H1 (cell line): ENCODE data around the gene FADS2. TPM values are rescaled to one million over a fixed set of nuclear protein-coding genes. Genes with fewer than 3 reads are reported as not detected.

Experiments used
- CTCF ChIA-PET: fragments of 300-600 bp; sonication (Branson Sonifier 250); formaldehyde crosslinking; loops from one replicate; lab custom pipeline; 2021; ENCODE audit not compliant: partially characterized antibody; lab: Charles Lee
- POLR2A ChIA-PET: fragments of 300-600 bp; sonication (Branson Sonifier 250); formaldehyde crosslinking; loops from one replicate; lab custom pipeline; 2021; ENCODE audit warnings: inconsistent platforms; ENCODE audit not compliant: partially characterized antibody; lab: Charles Lee
- DNase-seq, 2 experiments: peaks; one replicate each; pipeline versions ENCODE4 v3.0.0 to v3.0.0-alpha.2; 2010 to 2022; ENCODE audit warnings: low spot score in 2 of 2, low read depth in 1 of 2, mixed read lengths in 1 of 2
- FAIRE-seq: peaks from 2 replicates; lab custom pipeline; 2011; peaks lifted over from hg19 to GRCh38; lab: Jason Lieb, UNC
- H2AFZ ChIP-seq: 2 replicates; pipeline ENCODE4 v1.8.1; 2012; ENCODE audit warnings: low read length, inconsistent platforms
- H2AK5ac ChIP-seq: 2 replicates; pipeline ENCODE4 v1.6.1; 2013; ENCODE audit warnings: low read depth, low read length
- H2BK120ac ChIP-seq: replicated peaks from 2 replicates; pipeline ENCODE3; 2013; ENCODE audit warnings: low read depth, low read length, inconsistent platforms
- H2BK12ac ChIP-seq: 2 replicates; pipeline ENCODE4 v1.6.1; 2013; ENCODE audit warnings: low read depth, low read length
- H2BK15ac ChIP-seq: 2 replicates; pipeline ENCODE4 v1.6.1; 2013; ENCODE audit warnings: low read length
- H2BK20ac ChIP-seq: 2 replicates; pipeline ENCODE4 v1.6.1; 2013; ENCODE audit warnings: low read length
- H2BK5ac ChIP-seq: 2 replicates; pipeline ENCODE4 v1.6.1; 2013; ENCODE audit warnings: low read depth, low read length
- H3K14ac ChIP-seq: 2 replicates; pipeline ENCODE4 v1.6.1; 2013; ENCODE audit warnings: inconsistent platforms; ENCODE audit not compliant: insufficient read length
- H3K18ac ChIP-seq: 2 replicates; pipeline ENCODE4 v1.6.1; 2013; ENCODE audit warnings: low read length; ENCODE audit errors: extremely low read depth
- H3K23ac ChIP-seq: 2 replicates; pipeline ENCODE4 v1.6.1; 2013; ENCODE audit warnings: inconsistent platforms; ENCODE audit not compliant: insufficient read length
- H3K23me2 ChIP-seq: 2 replicates; pipeline ENCODE4 v1.6.1; 2013; ENCODE audit warnings: low read depth, low read length
- H3K27ac ChIP-seq: 2 replicates; pipeline ENCODE4 v1.6.1; 2011; ENCODE audit warnings: low read depth, low read length, inconsistent platforms
- H3K27me3 ChIP-seq, 4 experiments: replicated peaks in 1 of 4; 1 replicate in 1 of 4; 2 replicates in 3 of 4; pipeline versions ENCODE4 v1.6.1 to v1.8.1; 2011 to 2013; ENCODE audit warnings: low read length in 3 of 4, mild to moderate bottlenecking in 3 of 4, inconsistent platforms in 2 of 4, mixed read lengths in 2 of 4, moderate library complexity in 1 of 4; ENCODE audit not compliant: control insufficient read depth in 3 of 4, insufficient read depth in 3 of 4; ENCODE audit errors: extremely low read depth in 1 of 4
- H3K36me3 ChIP-seq, 4 experiments: 2 replicates each; pipeline versions ENCODE4 v1.6.1 to v1.8.1; 2011 to 2013; ENCODE audit warnings: mild to moderate bottlenecking in 4 of 4, low read length in 3 of 4, moderate library complexity in 2 of 4, control low read depth in 1 of 4, inconsistent platforms in 1 of 4; ENCODE audit not compliant: insufficient read depth in 4 of 4, control insufficient read depth in 2 of 4
- H3K4ac ChIP-seq: replicated peaks from 2 replicates; pipeline ENCODE3; 2013; ENCODE audit warnings: low read length, low read depth, mixed read lengths, inconsistent platforms; ENCODE audit not compliant: insufficient read length
- H3K4me1 ChIP-seq, 4 experiments: replicated peaks in 1 of 4; 1 replicate in 1 of 4; 2 replicates in 3 of 4; pipeline versions ENCODE4 v1.6.1 to v1.8.1; 2011 to 2013; ENCODE audit warnings: low read length in 3 of 4, inconsistent platforms in 2 of 4, mixed read lengths in 1 of 4; ENCODE audit not compliant: insufficient read depth in 4 of 4, control insufficient read depth in 3 of 4
- H3K4me2 ChIP-seq, 2 experiments: 2 replicates each; pipeline versions ENCODE4 v1.6.1 to v1.8.1; 2011 to 2013; ENCODE audit warnings: low read depth in 2 of 2, low read length in 2 of 2, control low read depth in 1 of 2, inconsistent platforms in 1 of 2, mild to moderate bottlenecking in 1 of 2; ENCODE audit not compliant: insufficient read depth in 1 of 2
- H3K4me3 ChIP-seq, 4 experiments: fragments of 200-600, 300-600 bp in 1 of 4; sonication (generic), shearing (Covaris generic), sonication (Bioruptor Twin) in 1 of 4; 2 replicates each; pipeline versions ENCODE4 v1.5.1 to v1.8.1; 2011 to 2016; ENCODE audit warnings: low read length in 4 of 4, low read depth in 3 of 4, control low read depth in 2 of 4, inconsistent platforms in 2 of 4, mild to moderate bottlenecking in 2 of 4, mixed read lengths in 1 of 4, moderate library complexity in 1 of 4; ENCODE audit not compliant: insufficient read depth in 2 of 4; ENCODE audit errors: extremely low read depth in 1 of 4
- H3K56ac ChIP-seq: replicated peaks from 2 replicates; pipeline ENCODE3; 2013; ENCODE audit warnings: low read depth, mild to moderate bottlenecking, mixed read lengths, low read length, inconsistent platforms; ENCODE audit not compliant: insufficient read length
- H3K79me1 ChIP-seq: 2 replicates; pipeline ENCODE4 v1.6.1; 2013; ENCODE audit warnings: low read depth, low read length, control low read depth
- H3K79me2 ChIP-seq, 2 experiments: 2 replicates each; pipeline versions ENCODE4 v1.6.1 to v1.8.1; 2012 to 2013; ENCODE audit warnings: low read length in 2 of 2, mild to moderate bottlenecking in 2 of 2, inconsistent platforms in 1 of 2; ENCODE audit not compliant: insufficient read depth in 2 of 2, control insufficient read depth in 1 of 2
- H3K9ac ChIP-seq, 4 experiments: replicated peaks in 1 of 4; 1 replicate in 1 of 4; 2 replicates in 3 of 4; pipeline versions ENCODE4 v1.6.1 to v1.8.1; 2011 to 2013; ENCODE audit warnings: low read depth in 3 of 4, low read length in 3 of 4, control low read depth in 2 of 4, mild to moderate bottlenecking in 2 of 4, moderate library complexity in 2 of 4, inconsistent platforms in 1 of 4; ENCODE audit errors: extremely low read depth in 1 of 4
- H3K9me3 ChIP-seq, 2 experiments: 2 replicates each; pipeline versions ENCODE4 v1.6.1 to v1.8.1; 2012 to 2013; ENCODE audit warnings: mild to moderate bottlenecking in 2 of 2, moderate library complexity in 2 of 2, control low read depth in 1 of 2, inconsistent platforms in 1 of 2, low read depth in 1 of 2, low read length in 1 of 2, mixed read lengths in 1 of 2; ENCODE audit not compliant: insufficient read depth in 2 of 2
- H4K20me1 ChIP-seq, 2 experiments: replicated peaks in 1 of 2; 2 replicates each; pipeline versions ENCODE3 to v1.8.1; 2011 to 2013; ENCODE audit warnings: inconsistent platforms in 2 of 2, low read length in 2 of 2, mild to moderate bottlenecking in 1 of 2; ENCODE audit not compliant: insufficient read depth in 2 of 2, control insufficient read depth in 1 of 2
- H4K5ac ChIP-seq: 2 replicates; pipeline ENCODE4 v1.6.1; 2013; ENCODE audit warnings: low read length, low read depth, mixed read lengths, inconsistent platforms; ENCODE audit not compliant: insufficient read length
- H4K8ac ChIP-seq: 2 replicates; pipeline ENCODE4 v1.8.0; 2013; ENCODE audit warnings: mild to moderate bottlenecking, moderate library complexity, low read length, inconsistent platforms; ENCODE audit not compliant: insufficient read depth; ENCODE audit errors: extremely low read depth
- H4K91ac ChIP-seq: replicated peaks from 2 replicates; pipeline ENCODE3; 2013; ENCODE audit warnings: low read length, mixed read lengths, inconsistent platforms; ENCODE audit not compliant: insufficient read length
- BACH1 ChIP-seq: IDR thresholded peaks from 2 replicates; pipeline ENCODE4 v1.6.1; 2012; ENCODE audit warnings: low read length, improper control_type of control experiment
- CHD2 ChIP-seq: IDR thresholded peaks from 2 replicates; pipeline ENCODE4 v1.6.1; 2012; ENCODE audit warnings: low read length, improper control_type of control experiment
- EP300 ChIP-seq, 2 experiments: IDR thresholded peaks; 1 replicate in 1 of 2; 2 replicates in 1 of 2; pipeline ENCODE4 v1.6.1; 2011 to 2012; ENCODE audit warnings: low read depth in 2 of 2, low read length in 2 of 2, mild to moderate bottlenecking in 2 of 2, borderline replicate concordance in 1 of 2, inconsistent platforms in 1 of 2, moderate library complexity in 1 of 2
- JUN ChIP-seq: IDR thresholded peaks from 2 replicates; pipeline ENCODE4 v1.6.1; 2011; ENCODE audit warnings: low read depth, mild to moderate bottlenecking, improper control_type of control experiment, low read length
- MAX ChIP-seq: IDR thresholded peaks from 2 replicates; pipeline ENCODE4 v1.6.1; 2012; ENCODE audit warnings: inconsistent platforms
- POLR2A ChIP-seq, 2 experiments: IDR thresholded peaks; 1 replicate in 1 of 2; 2 replicates in 1 of 2; pipeline ENCODE4 v1.6.1; 2011; ENCODE audit warnings: low read depth in 2 of 2, low read length in 2 of 2, mild to moderate bottlenecking in 2 of 2; ENCODE audit errors: control extremely low read depth in 1 of 2
- SRF ChIP-seq: IDR thresholded peaks from 2 replicates; pipeline ENCODE4 v1.6.1; 2011; ENCODE audit warnings: mild to moderate bottlenecking, low read depth, low read length, moderate library complexity
- TAF7 ChIP-seq: optimal IDR thresholded peaks from 2 replicates; pipeline ENCODE3; 2011; ENCODE audit warnings: low read depth, mild to moderate bottlenecking, inconsistent platforms, low read length, moderate library complexity, borderline replicate concordance
- WGBS, 2 experiments: shearing (Covaris generic) in 1 of 2; methylation state at CpG; one replicate each; pipeline versions ENCODE4 v1.1.6 to v1.1.7; 2013 to 2015; ENCODE audit warnings: low lambda C conversion rate in 2 of 2, mixed read lengths in 2 of 2, inconsistent platforms in 1 of 2, low coverage in 1 of 2, missing lambda C conversion rate in 1 of 2; ENCODE audit not compliant: insufficient replicate concordance in 2 of 2, insufficient coverage in 1 of 2, insufficient read length in 1 of 2; ENCODE audit errors: extremely low coverage in 1 of 2, missing lambda C conversion rate in 1 of 2; 5-methylcytosine and 5-hydroxymethylcytosine counted together
- polyA plus RNA-seq, 7 experiments: library from polyadenylated mRNA; depleted of rRNA in 3 of 7; stranded (reverse) in 5 of 7; unstranded in 2 of 7; fragments of >200 nt in 5 of 7; fragments of 200-250 nt in 2 of 7; gene quantifications; 1 replicate in 5 of 7; 2 replicates in 1 of 7; 4 replicates in 1 of 7; pipeline versions ENCODE4 v1.2.1 to v1.2.3, GENCODE V29; 2011 to 2013; ENCODE audit warnings: missing spikeins in 2 of 7, mixed read lengths in 2 of 7
- total RNA-seq: library from RNA; stranded (reverse); fragmentation: NEBNext Ultra II Directional; extraction: Animal tissue kit (Norgen Biotek cat#: 25700); gene quantifications from 2 replicates; pipeline ENCODE4 v1.2.1, GENCODE V29; 2021
- TF ChIP-seq, protein P1 (sequence below), 3 experiments: IDR thresholded peaks; 1 replicate in 2 of 3; 2 replicates in 1 of 3; pipeline versions ENCODE4 v1.5.1 to v1.6.1; 2011; ENCODE audit warnings: low read length in 3 of 3, mild to moderate bottlenecking in 3 of 3, inconsistent platforms in 2 of 3, low read depth in 1 of 3, moderate library complexity in 1 of 3; ENCODE audit not compliant: insufficient read depth in 1 of 3; ENCODE audit errors: control extremely low read depth in 1 of 3

The FADS2 gene
- total and polyA plus RNA-seq, 2 of the 8 experiments (the other 6 are each of a cell fraction or from before 2014, with no cell fraction given) = 499 to 701 TPM

GRCh38 chr11:61893981-61894380, 65.9 kb downstream of the FADS2 start:
- CTCF ChIA-PET = interaction anchor here (1.0 to 23.2 kb wide), 3 partner anchors 29 to 216 kb away, joined by 3 to 658 read pairs (median 225); partner anchors contain the start of gene BEST1
- no peak overlapping the region for H4K8ac ChIP-seq
- H2BK120ac ChIP-seq = no peak overlapping the region
- no peak overlapping the region for H2BK20ac ChIP-seq
- H3K27ac ChIP-seq = no peak overlapping the region
- no peaks in the 10 kb centered on the region for H3K79me1 ChIP-seq
- H3K23me2 ChIP-seq = peaks cover 8% of the 10 kb centered on the region; the same call in 1 of the 2 replicates
- H3K27me3 ChIP-seq = no peaks in the 10 kb centered on the region
- no peaks in the 10 kb centered on the region for H3K9me3 ChIP-seq
- H3K14ac ChIP-seq = no peak overlapping the region
- H3K4me3 ChIP-seq = no peak overlapping the region
- no peak overlapping the region for H2BK15ac ChIP-seq
- no peak overlapping the region for H2AFZ ChIP-seq
- H3K4me1 ChIP-seq = peaks cover 0 to 17% (median 10%) of the 10 kb centered on the region in 4 experiments; a peak in 6 of 7 replicates
- H4K91ac ChIP-seq = no peak overlapping the region
- no peak for FAIRE-seq
- WGBS, 2 experiments = 88% methylated on average over 5 of the region's 5 CpGs; no CpG with 5 or more reads in 1 of the 2 experiments
- POLR2A ChIA-PET = no interaction called here
- H3K56ac ChIP-seq = no peak overlapping the region
- DNase-seq = no peak
- no peak overlapping the region for H3K9ac ChIP-seq
- no peak overlapping the region for H3K18ac ChIP-seq
- no peaks in the 10 kb centered on the region for H3K36me3 ChIP-seq
- H3K4me2 ChIP-seq = no peak overlapping the region
- H3K4ac ChIP-seq = no peak overlapping the region
- TF ChIP-seq BACH1 (no peak), CHD2 (no peak), JUN (no peak), POLR2A (IDR thresholded peaks at IDR 0.05; ENCODE audit: control extremely low read depth in 1 of 2, low read depth in 2 of 2, low read length in 2 of 2) (no peak), MAX (no peak), SRF (no peak), TAF7 (no peak), EP300 (IDR thresholded peaks at IDR 0.05; ENCODE audit: borderline replicate concordance in 1 of 2, low read depth in 2 of 2, low read length in 2 of 2) (no peak)
- TF ChIP-seq, protein P1, sequence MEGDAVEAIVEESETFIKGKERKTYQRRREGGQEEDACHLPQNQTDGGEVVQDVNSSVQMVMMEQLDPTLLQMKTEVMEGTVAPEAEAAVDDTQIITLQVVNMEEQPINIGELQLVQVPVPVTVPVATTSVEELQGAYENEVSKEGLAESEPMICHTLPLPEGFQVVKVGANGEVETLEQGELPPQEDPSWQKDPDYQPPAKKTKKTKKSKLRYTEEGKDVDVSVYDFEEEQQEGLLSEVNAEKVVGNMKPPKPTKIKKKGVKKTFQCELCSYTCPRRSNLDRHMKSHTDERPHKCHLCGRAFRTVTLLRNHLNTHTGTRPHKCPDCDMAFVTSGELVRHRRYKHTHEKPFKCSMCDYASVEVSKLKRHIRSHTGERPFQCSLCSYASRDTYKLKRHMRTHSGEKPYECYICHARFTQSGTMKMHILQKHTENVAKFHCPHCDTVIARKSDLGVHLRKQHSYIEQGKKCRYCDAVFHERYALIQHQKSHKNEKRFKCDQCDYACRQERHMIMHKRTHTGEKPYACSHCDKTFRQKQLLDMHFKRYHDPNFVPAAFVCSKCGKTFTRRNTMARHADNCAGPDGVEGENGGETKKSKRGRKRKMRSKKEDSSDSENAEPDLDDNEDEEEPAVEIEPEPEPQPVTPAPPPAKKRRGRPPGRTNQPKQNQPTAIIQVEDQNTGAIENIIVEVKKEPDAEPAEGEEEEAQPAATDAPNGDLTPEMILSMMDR (IDR thresholded peaks at IDR 0.05; ENCODE audit: control extremely low read depth in 1 of 3, insufficient read depth in 1 of 3, low read depth in 1 of 3, low read length in 3 of 3) = no peak
- H2BK12ac ChIP-seq = no peak overlapping the region
- H2BK5ac ChIP-seq = no peak overlapping the region
- H4K5ac ChIP-seq = no peak overlapping the region
- peaks cover 2% of the 10 kb centered on the region in 2 experiments for H4K20me1 ChIP-seq
- no peaks in the 10 kb centered on the region; a peak in 1 of 4 replicates for H3K79me2 ChIP-seq
- no peak overlapping the region for H3K23ac ChIP-seq
- H2AK5ac ChIP-seq = no peak overlapping the region
